Common myeloid progenitor, CD34-positive (primary cell): Measurements from ENCODE around the gene OST4.

ENCODE experiments used
- CTCF ChIA-PET: fragments of 350-600 bp; sonication (Branson Sonifier 250); formaldehyde crosslinking; loops from one replicate; lab custom pipeline; 2021; ENCODE audit warnings: antibody characterized with exemption; lab: Charles Lee
- POLR2A ChIA-PET: fragments of 350-600 bp; sonication (Branson Sonifier 250); formaldehyde crosslinking; loops from one replicate; lab custom pipeline; 2021; ENCODE audit warnings: antibody characterized with exemption; lab: Charles Lee
- DNase-seq, 3 donors: peaks; one replicate each; pipeline versions ENCODE4 v3.0.0 to v3.0.0-alpha.2; 2013
- H3K27ac ChIP-seq, 2 experiments: 1 replicate in 1 of 2; 2 replicates in 1 of 2; pipeline ENCODE4 v1.7.0; 2013; ENCODE audit warnings: inconsistent platforms in 2 of 2, low read length in 2 of 2, mild to moderate bottlenecking in 2 of 2, low read depth in 1 of 2, moderate library complexity in 1 of 2; ENCODE audit not compliant: severe bottlenecking in 2 of 2, insufficient read depth in 1 of 2, poor library complexity in 1 of 2
- H3K27me3 ChIP-seq, 5 experiments: replicated peaks in 2 of 5; 1 replicate in 3 of 5; 2 replicates in 2 of 5; pipeline versions ENCODE4 v1.6.1 to v1.7.0; 2013; ENCODE audit warnings: low read length in 4 of 5, mild to moderate bottlenecking in 2 of 5, moderate library complexity in 2 of 5, inconsistent platforms in 1 of 5; ENCODE audit not compliant: insufficient read depth in 5 of 5, control insufficient read depth in 4 of 5
- H3K36me3 ChIP-seq, 4 experiments: 1 replicate in 2 of 4; 2 replicates in 2 of 4; pipeline versions ENCODE4 v1.6.1 to v1.7.0; 2013; ENCODE audit warnings: low read length in 3 of 4, control low read depth in 1 of 4, mild to moderate bottlenecking in 1 of 4; ENCODE audit not compliant: control insufficient read depth in 4 of 4, insufficient read depth in 4 of 4
- H3K4me1 ChIP-seq, 4 experiments: 1 replicate in 3 of 4; 2 replicates in 1 of 4; pipeline versions ENCODE4 v1.6.1 to v1.7.1; 2013; ENCODE audit warnings: low read length in 3 of 4, mild to moderate bottlenecking in 3 of 4, control low read depth in 1 of 4, inconsistent platforms in 1 of 4, moderate library complexity in 1 of 4; ENCODE audit not compliant: control insufficient read depth in 4 of 4, insufficient read depth in 4 of 4; ENCODE audit errors: control extremely low read depth in 1 of 4
- H3K4me3 ChIP-seq, 7 experiments: 1 replicate in 4 of 7; 2 replicates in 3 of 7; pipeline versions ENCODE4 v1.5.1 to v1.7.0; 2013; ENCODE audit warnings: mild to moderate bottlenecking in 7 of 7, low read length in 6 of 7, moderate library complexity in 6 of 7, inconsistent platforms in 2 of 7, low read depth in 2 of 7, control low read depth in 1 of 7; ENCODE audit not compliant: insufficient read depth in 4 of 7, control insufficient read depth in 1 of 7; ENCODE audit errors: extremely low read depth in 1 of 7
- H3K9me3 ChIP-seq, 5 experiments: 1 replicate in 4 of 5; 2 replicates in 1 of 5; pipeline versions ENCODE4 v1.6.1 to v1.7.1; 2013; ENCODE audit warnings: low read length in 4 of 5, mild to moderate bottlenecking in 2 of 5, inconsistent platforms in 1 of 5, low read depth in 1 of 5, moderate library complexity in 1 of 5; ENCODE audit not compliant: control insufficient read depth in 4 of 5, insufficient read depth in 2 of 5; ENCODE audit errors: control extremely low read depth in 1 of 5
- WGBS: methylation state at CpG from one replicate; pipeline ENCODE4 v1.1.5; 2013; ENCODE audit not compliant: insufficient coverage; 5-methylcytosine and 5-hydroxymethylcytosine counted together

Gene OST4

DNA sequence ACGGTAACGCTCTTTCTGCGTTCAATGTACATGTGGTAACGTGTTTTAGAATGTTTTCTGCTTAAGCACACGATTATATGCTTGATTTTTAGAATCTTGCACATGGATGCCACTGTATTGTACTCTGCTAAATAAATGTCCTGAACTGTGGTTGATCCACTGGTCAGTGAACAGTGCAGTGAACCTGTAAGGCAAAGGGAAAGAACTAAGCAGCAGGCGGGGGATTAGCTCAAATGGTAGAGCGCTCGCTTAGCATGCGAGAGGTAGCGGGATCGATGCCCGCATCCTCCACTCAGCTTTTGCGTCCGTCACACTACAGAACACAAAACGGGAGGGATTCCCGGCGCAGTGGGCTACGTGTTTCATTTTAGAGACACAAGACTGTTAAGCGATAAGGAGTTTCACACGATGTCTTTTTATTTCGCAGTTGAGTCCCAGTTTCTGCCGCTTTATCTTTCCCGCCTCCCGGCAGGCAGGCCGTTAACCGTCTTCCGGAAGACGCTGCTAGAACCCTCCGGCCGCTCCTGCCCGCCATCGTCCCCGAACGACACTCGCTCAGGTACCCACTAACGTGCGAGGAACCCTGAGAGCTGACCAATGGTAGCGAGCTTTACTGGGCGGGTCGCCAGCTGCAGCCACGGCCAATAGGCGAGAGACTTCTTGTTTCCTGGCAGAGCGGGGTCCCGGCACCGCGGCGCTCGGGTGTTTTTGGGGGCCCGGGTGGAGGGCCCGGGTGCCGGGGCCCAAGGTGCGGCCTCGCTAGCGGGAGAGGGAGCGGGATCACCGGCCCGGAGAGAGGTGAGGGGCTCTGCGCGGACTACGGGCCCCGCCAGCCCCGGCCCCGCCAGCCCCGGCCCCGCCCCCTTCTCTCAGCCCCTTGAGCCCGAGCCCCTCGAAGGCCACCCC lies 20.2 kb downstream of the OST4 start, which contains the start of gene AGBL5:
Gene AGBL5, plus strand, starts transcription at position 673 of the 906 bp plus-strand sequence. CDS start 1,291 bp downstream, outside the sequence.
- H3K9me3 ChIP-seq, result no peaks in the 10 kb centered on the region
- H3K36me3 ChIP-seq, result peaks cover 0 to 30% (median 28%) of the 10 kb centered on the region in 4 experiments
- peak; percentile 95 to 97 (median 96) for DNase-seq
- H3K27me3 ChIP-seq, result no peaks in the 10 kb centered on the region
- ChIA-PET CTCF (interaction anchor here (0.8 to 19.5 kb wide), 8 partner anchors 8 to 108 kb away, joined by 3 to 381 read pairs (median 7); partner anchors contain the start of genes EMILIN1, KHK, OST4 and TMEM214), POLR2A (interaction anchor here (1.0 to 2.4 kb wide), 6 partner anchors 18 to 34 kb away, joined by 3 to 16 read pairs (median 6); partner anchors contain the start of genes OST4 and TMEM214)
- WGBS, result under 1% methylated on average over 39 of the region's 67 CpGs
- peak within 1 kb of the TSS; percentile 82 to 98 (median 93) for H3K4me3 ChIP-seq
- peaks cover 2 to 24% (median 21%) of the 10 kb centered on the region in 4 experiments for H3K4me1 ChIP-seq
- H3K27ac ChIP-seq, result peak within 1 kb of the TSS; percentile 43 to 86

DNA sequence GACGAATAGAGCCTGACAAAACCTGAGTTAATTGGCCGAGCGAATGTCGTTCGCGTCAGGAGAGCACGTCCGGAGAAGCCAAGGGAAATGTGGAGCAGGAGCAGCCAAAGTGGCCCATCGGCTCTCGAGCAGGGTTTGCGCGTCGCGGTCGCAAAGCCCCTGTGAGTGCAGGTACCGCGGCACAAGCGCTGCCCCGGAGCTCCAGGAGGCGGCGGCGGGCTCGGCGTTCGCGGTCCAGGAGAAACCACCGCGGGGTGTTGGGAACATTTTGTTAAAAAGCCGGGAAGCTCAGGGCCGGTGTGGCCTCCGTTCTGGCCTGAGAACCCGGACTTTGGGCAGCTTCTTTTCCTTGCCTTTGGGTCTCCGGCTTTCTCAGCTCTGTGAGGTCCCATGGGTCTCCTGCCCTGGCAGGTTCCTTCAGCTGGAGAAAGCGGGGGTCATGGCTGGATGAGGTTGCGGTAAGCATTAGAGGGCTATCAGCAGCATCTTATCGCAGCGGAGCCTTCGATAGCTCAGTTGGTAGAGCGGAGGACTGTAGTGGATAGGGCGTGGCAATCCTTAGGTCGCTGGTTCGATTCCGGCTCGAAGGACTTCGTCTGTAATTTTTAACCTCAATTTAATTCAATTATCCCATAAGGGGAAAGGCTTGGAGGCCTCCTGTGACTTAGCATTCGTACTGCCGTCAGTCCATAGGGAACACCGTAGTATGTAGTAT lies 21.0 kb downstream of the OST4 start:
- H3K36me3 ChIP-seq, result peaks cover 0 to 22% (median 21%) of the 10 kb centered on the region in 4 experiments
- peaks cover 2 to 24% (median 21%) of the 10 kb centered on the region in 4 experiments for H3K4me1 ChIP-seq
- H3K4me3 ChIP-seq, result peak overlapping the region; percentile 82 to 98 (median 93)
- peak; percentile 92 to 98 (median 97) for DNase-seq
- ChIA-PET CTCF (interaction anchor here (0.8 to 19.5 kb wide), 7 partner anchors 9 to 107 kb away, joined by 3 to 381 read pairs (median 8); partner anchors contain the start of genes EMILIN1, KHK, OST4 and TMEM214), POLR2A (interaction anchor here (0.7 to 2.4 kb wide), 6 partner anchors 18 to 68 kb away, joined by 3 to 16 read pairs (median 6); partner anchors contain the start of genes OST4 and TMEM214)
- H3K27me3 ChIP-seq, result no peaks in the 10 kb centered on the region
- peak overlapping the region; percentile 43 to 86 for H3K27ac ChIP-seq
- H3K9me3 ChIP-seq, result no peaks in the 10 kb centered on the region
- WGBS, result under 1% methylated on average over 41 of the region's 48 CpGs

DNA sequence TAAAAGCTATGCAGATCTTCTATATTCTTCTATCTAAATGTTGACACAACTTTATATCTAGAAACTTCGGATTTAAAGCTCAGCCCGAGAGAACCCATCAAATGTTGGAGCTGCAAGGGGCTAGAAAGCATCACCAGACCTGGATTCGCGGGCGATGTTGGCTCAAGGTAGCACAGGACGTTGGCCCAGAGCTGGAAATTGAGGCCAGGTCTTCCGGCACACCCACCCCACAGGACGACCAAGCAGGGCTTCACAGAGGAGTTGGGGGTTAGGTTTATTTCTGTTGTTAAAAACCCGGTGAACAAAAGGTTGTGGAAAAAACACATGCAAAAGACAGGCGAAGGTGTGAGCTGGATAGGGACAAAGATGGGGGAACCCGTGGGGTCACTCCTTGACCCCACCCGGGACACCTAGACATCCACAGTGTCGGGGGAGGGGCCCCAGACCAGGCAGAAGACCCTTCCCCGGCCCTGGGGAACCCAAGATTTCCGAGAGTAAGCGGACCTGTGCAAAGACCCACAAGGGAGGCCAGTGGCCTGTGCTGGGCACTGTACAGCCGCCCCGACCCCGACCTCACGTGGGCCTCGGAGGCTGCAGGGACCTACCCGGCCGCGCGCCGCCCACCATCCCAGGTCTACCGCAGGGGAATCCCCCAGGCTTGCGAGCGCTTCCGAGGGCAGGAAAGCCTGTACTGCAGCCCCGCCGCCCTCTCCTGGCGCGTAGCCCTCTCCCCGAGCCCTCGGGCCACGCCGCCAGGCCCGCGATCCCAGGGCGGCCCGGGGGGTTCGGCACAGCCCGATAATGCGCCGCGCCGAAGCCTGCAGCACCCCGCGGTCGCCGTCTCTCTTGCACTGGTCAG lies 21.8 kb downstream of the OST4 start:
- H3K36me3 ChIP-seq, result peaks cover 0 to 14% (median 13%) of the 10 kb centered on the region in 4 experiments
- H3K27ac ChIP-seq, result peak overlapping the region in 1 of 2 experiments; percentile 86
- POLR2A ChIA-PET, result interaction anchor here (0.6 to 2.4 kb wide), 7 partner anchors 13 to 67 kb away, joined by 3 to 16 read pairs (median 6); partner anchors contain the start of genes OST4 and TMEM214
- 5% methylated on average over 44 of the region's 52 CpGs for WGBS
- no peaks in the 10 kb centered on the region for H3K27me3 ChIP-seq
- H3K9me3 ChIP-seq, result no peaks in the 10 kb centered on the region
- H3K4me1 ChIP-seq, result peaks cover 2 to 24% (median 21%) of the 10 kb centered on the region in 4 experiments
- peak; percentile 55 to 82 (median 79) for DNase-seq
- peak overlapping the region; percentile 82 to 98 (median 93) for H3K4me3 ChIP-seq
- CTCF ChIA-PET, result interaction anchor here (1.1 to 19.5 kb wide), 7 partner anchors 9 to 254 kb away, joined by 3 to 381 read pairs (median 8); partner anchors contain the start of genes EMILIN1, KHK, OST4 and TMEM214

DNA sequence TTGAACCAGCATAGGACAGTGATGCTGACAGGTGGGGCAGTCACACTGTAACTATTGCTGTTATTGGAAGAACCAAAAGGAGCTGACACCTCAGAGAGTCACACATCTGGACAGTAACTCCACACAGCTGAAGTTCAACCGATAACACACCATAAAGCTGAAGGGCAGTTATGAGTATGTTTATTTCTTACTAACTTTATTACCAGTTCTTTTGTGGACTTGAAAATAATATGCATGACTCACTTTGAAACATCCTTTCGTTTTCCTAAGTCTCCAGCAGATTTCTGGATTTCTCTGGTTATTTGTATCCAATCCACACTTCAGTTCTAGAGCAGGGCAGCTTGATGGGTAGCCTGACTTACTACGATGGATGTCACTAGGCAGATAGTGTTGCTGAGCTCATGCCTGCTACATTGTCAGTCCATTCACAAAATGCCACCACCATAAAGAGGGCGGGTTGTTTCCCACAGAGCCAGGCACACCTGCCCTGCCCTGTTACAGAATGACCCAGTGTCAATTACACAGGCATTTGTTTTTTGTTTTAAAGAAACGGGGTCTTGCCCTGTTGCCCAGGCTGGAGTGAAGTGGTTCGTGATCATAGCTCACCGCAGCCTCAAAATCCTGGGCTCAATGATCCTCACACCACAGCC lies 28.3 kb downstream of the OST4 start:
- Histone ChIP-seq H3K27me3 (no peaks in the 10 kb centered on the region), H3K9me3 (no peaks in the 10 kb centered on the region), H3K36me3 (peaks cover 3 to 50% (median 31%) of the 10 kb centered on the region in 4 experiments), H3K4me3 (no peak overlapping the region), H3K4me1 (no peaks in the 10 kb centered on the region), H3K27ac (no peak overlapping the region)
- POLR2A ChIA-PET, result interaction anchor here (0.6 kb wide), 1 partner anchor 1127 kb away, joined by 3 read pairs; no protein-coding TSS in a partner anchor
- CTCF ChIA-PET, result interaction anchor here (0.9 kb wide), 1 partner anchor 10 kb away, joined by 5 read pairs; the partner anchor contains the start of gene TMEM214
- 95% methylated on average over 6 of the region's 7 CpGs for WGBS
- DNase-seq, result no peak

DNA sequence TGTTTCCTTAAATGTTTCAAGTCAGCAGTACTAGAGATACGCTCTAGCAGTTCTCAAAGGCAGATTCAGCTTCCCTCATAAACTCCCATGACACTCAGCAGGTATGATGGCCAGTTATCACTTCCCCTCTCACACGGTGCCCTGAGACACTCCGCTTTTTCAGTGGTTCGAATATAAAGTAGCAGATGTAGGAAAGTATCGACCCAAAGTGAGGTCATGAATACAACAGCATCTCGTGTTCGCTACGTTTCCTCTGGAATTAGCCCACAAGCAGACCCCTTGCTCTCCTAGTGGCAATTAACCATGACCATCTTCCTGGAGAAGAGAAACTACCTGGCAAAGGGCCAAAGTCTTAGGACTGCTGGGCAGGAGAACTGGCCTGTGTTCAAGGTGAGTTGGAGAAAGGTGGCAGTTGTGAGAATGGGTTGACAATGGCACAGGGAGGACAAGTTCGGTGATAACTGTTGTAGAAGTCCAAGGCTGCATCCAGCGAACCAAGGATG lies 29.2 kb downstream of the OST4 start:
- POLR2A ChIA-PET, result no interaction called here
- 93% methylated on average over 10 of the region's 10 CpGs for WGBS
- no peaks in the 10 kb centered on the region for H3K4me1 ChIP-seq
- peak overlapping the region in 1 of 2 experiments; percentile 22 for H3K27ac ChIP-seq
- CTCF ChIA-PET, result no interaction called here
- H3K36me3 ChIP-seq, result peaks cover 3 to 59% (median 40%) of the 10 kb centered on the region in 4 experiments
- no peak for DNase-seq
- H3K4me3 ChIP-seq, result no peak overlapping the region
- no peaks in the 10 kb centered on the region for H3K9me3 ChIP-seq
- H3K27me3 ChIP-seq, result no peaks in the 10 kb centered on the region
